HTERT RPE-1 (cell line): ENCODE data around the gene REXO4.
"Not testable (repeated sequence)": the region's sequence is repeated elsewhere in the genome, so short reads cannot be mapped to it uniquely, and the experiment has no call there.

Experiments
- in situ Hi-C: fragments of 300-500 bp; cut with MboI; formaldehyde crosslinking; loops from 4 replicates; pipeline ENCODE4 v1.14.3; 2020; ENCODE audit warnings: low sequenced_read_pairs

The REXO4 gene

GRCh38 chr9:133390713-133391112 lies 27.1 kb downstream of the REXO4 start:
- in situ Hi-C loops, result no loop called here

- in situ Hi-C loops, result no loop called here
Observed at GRCh38 chr9:133389562-133389961, 28.2 kb downstream of the REXO4 start.

GRCh38 chr9:133389025-133389557 lies 28.7 kb downstream of the REXO4 start:
- in situ Hi-C loops, result no loop called here

- in situ Hi-C loops, result no loop called here
Observed at GRCh38 chr9:133387680-133388079, 30.1 kb downstream of the REXO4 start.

- in situ Hi-C loops, result no loop called here
Observed at GRCh38 chr9:133386338-133386737, 31.5 kb downstream of the REXO4 start.

- in situ Hi-C loops, result no loop called here
Observed at GRCh38 chr9:133385452-133385851, 32.4 kb downstream of the REXO4 start.

- in situ Hi-C loops, result no loop called here
Observed at GRCh38 chr9:133384736-133385321, 33.0 kb downstream of the REXO4 start.

- in situ Hi-C loops, result no loop called here
Observed at GRCh38 chr9:133383438-133383837, 34.4 kb downstream of the REXO4 start.

GRCh38 chr9:133382507-133383141 lies 35.2 kb downstream of the REXO4 start:
- in situ Hi-C loops, result no loop called here

- in situ Hi-C loops, result no loop called here
Observed at GRCh38 chr9:133380734-133381133, 37.1 kb downstream of the REXO4 start.

- in situ Hi-C loops, result no loop called here
Observed at GRCh38 chr9:133379153-133380086, 38.4 kb downstream of the REXO4 start.

- in situ Hi-C loops, result no loop called here
Observed at GRCh38 chr9:133378408-133378962, 39.3 kb downstream of the REXO4 start.

GRCh38 chr9:133377721-133378216 lies 40.0 kb downstream of the REXO4 start:
- in situ Hi-C loops, result no loop called here

GRCh38 chr9:133377280-133377679 lies 40.5 kb downstream of the REXO4 start:
- in situ Hi-C loops, result not testable (repeated sequence)

GRCh38 chr9:133375724-133376654 lies 41.8 kb downstream of the REXO4 start, which contains the start of the genes STKLD1 and SURF4:
TSS of gene STKLD1 (plus strand) at chr9:133376366. CDS start at chr9:133376474, 108 bp downstream.
TSS of gene SURF4 (minus strand) at chr9:133376060. CDS start at chr9:133375969, 91 bp downstream.
- in situ Hi-C loops, result no loop called here

- in situ Hi-C loops, result no loop called here
Observed at GRCh38 chr9:133375116-133375723, 42.6 kb downstream of the REXO4 start.

- in situ Hi-C loops, result no loop called here
Observed at GRCh38 chr9:133374612-133375115, 43.1 kb downstream of the REXO4 start.

- in situ Hi-C loops, result no loop called here
Observed at GRCh38 chr9:133372144-133372543, 45.7 kb downstream of the REXO4 start.

GRCh38 chr9:133371261-133371711 lies 46.5 kb downstream of the REXO4 start:
- in situ Hi-C loops, result no loop called here
